K562 (cell line): ENCODE measurements around the gene COL6A1. TPM values are rescaled to one million over a fixed set of nuclear protein-coding genes. Genes with fewer than 3 reads are reported as not detected.

Experiments used
- ATAC-seq: fragments of 200-7000 bp; cut with Tn5 transposase; 3 replicates; pipeline ENCODE4 v1.9.1; 2020; ENCODE audit warnings: moderate library complexity
- BruUV-seq: library from RNA; stranded (reverse); fragments of 400-500 nt; replicated peaks from 2 replicates; lab custom pipeline; 2021; lab: Mats Ljungman, UMichigan
- CTCF ChIA-PET: fragments of 300-600 bp; formaldehyde crosslinking; extraction: SDS; loops from one replicate; lab custom pipeline; 2021; ENCODE audit warnings: low intra/inter-chr PET ratio; lab: Yijun Ruan, JAX
- POLR2A ChIA-PET: fragments of 300-600, 350-650 bp; sonication (Branson Sonifier 250); formaldehyde crosslinking; extraction: SDS; loops from one replicate; lab custom pipeline; 2021; ENCODE audit warnings: antibody characterized with exemption, inconsistent platforms; lab: Yijun Ruan, JAX
- DNase-seq, 4 experiments: peaks; one replicate each; pipeline versions ENCODE4 v3.0.0 to v3.0.0-alpha.2; 2011 to 2018; ENCODE audit warnings: low spot score in 3 of 4, mixed read lengths in 3 of 4; ENCODE audit errors: extremely low read depth in 1 of 4
- FAIRE-seq: peaks from 2 replicates; lab custom pipeline; 2011; peaks lifted over from hg19 to GRCh38; lab: Jason Lieb, UNC
- H2AFZ ChIP-seq: 2 replicates; pipeline ENCODE4 v1.6.0; 2011; ENCODE audit warnings: low read depth, low read length, control low read depth, inconsistent platforms
- H3K27ac ChIP-seq: fragments of 200-600 bp; 3 replicates; pipeline ENCODE4 v1.8.0; 2011; ENCODE audit warnings: low read depth, mild to moderate bottlenecking, control low read depth, inconsistent platforms, low read length, moderate library complexity, mixed read lengths; ENCODE audit errors: extremely low read depth
- H3K27me3 ChIP-seq, 2 experiments: fragments of 300-600 bp in 1 of 2; 2 replicates in 1 of 2; 3 replicates in 1 of 2; pipeline versions ENCODE4 v1.6.0 to v1.8.0; 2011; ENCODE audit warnings: inconsistent platforms in 2 of 2, low read length in 2 of 2, mild to moderate bottlenecking in 1 of 2, mixed read lengths in 1 of 2, moderate library complexity in 1 of 2; ENCODE audit not compliant: control insufficient read depth in 2 of 2, insufficient read depth in 2 of 2
- H3K36me3 ChIP-seq: fragments of 300-600 bp; 3 replicates; pipeline ENCODE4 v1.8.0; 2011; ENCODE audit warnings: mild to moderate bottlenecking, low read length, inconsistent platforms; ENCODE audit not compliant: control insufficient read depth, insufficient read depth
- H3K4me1 ChIP-seq, 2 experiments: fragments of 200-600 bp in 1 of 2; replicated peaks in 1 of 2; 2 replicates in 1 of 2; 3 replicates in 1 of 2; pipeline versions ENCODE4 v1.5.1 to v1.8.0; 2011; ENCODE audit warnings: inconsistent platforms in 2 of 2, low read length in 2 of 2, mild to moderate bottlenecking in 1 of 2, mixed read lengths in 1 of 2, moderate library complexity in 1 of 2; ENCODE audit not compliant: control insufficient read depth in 2 of 2, insufficient read depth in 2 of 2
- H3K4me2 ChIP-seq: 2 replicates; pipeline ENCODE4 v1.6.1; 2011; ENCODE audit warnings: low read length, control low read depth, inconsistent platforms, mixed read lengths; ENCODE audit not compliant: insufficient read depth
- H3K4me3 ChIP-seq: fragments of 200-600 bp; sonication (generic), shearing (Covaris generic); 2 replicates; pipeline ENCODE4 v1.5.1; 2016; ENCODE audit warnings: control low read depth, inconsistent platforms
- H3K79me2 ChIP-seq: fragments of 200-600 bp; 3 replicates; pipeline ENCODE4 v1.8.0; 2011; ENCODE audit warnings: low read length, inconsistent platforms; ENCODE audit not compliant: control insufficient read depth, insufficient read depth
- H3K9ac ChIP-seq, 2 experiments: 2 replicates each; pipeline versions ENCODE4 v1.6.0 to v1.6.1; 2011; ENCODE audit warnings: low read depth in 2 of 2, low read length in 2 of 2, control low read depth in 1 of 2, inconsistent platforms in 1 of 2, mild to moderate bottlenecking in 1 of 2, mixed read lengths in 1 of 2; ENCODE audit not compliant: insufficient read depth in 1 of 2
- H3K9me1 ChIP-seq: one replicate; pipeline ENCODE4 v1.6.0; 2011; ENCODE audit warnings: inconsistent platforms, mild to moderate bottlenecking, low read length, moderate library complexity; ENCODE audit not compliant: control insufficient read depth, insufficient read depth
- H3K9me3 ChIP-seq: replicated peaks from 2 replicates; pipeline ENCODE4 v1.5.1; 2011; ENCODE audit warnings: low read depth, low read length, inconsistent platforms; ENCODE audit not compliant: control insufficient read depth, insufficient read depth
- H4K20me1 ChIP-seq: replicated peaks from 2 replicates; pipeline ENCODE4 v1.6.1; 2011; ENCODE audit warnings: low read length, inconsistent platforms, mixed read lengths; ENCODE audit not compliant: control insufficient read depth, insufficient read depth
- TCF7L2 ChIP-seq: fragments of 150-350 bp; IDR thresholded peaks from 2 replicates; pipeline ENCODE4 v1.6.1; 2016; ENCODE audit warnings: low read depth, mild to moderate bottlenecking, low read length, moderate library complexity
- WGBS: fragments of 100-300 bp; shearing (Covaris generic); methylation state at CpG from one replicate; pipeline ENCODE4 v1.1.6; 2016; ENCODE audit warnings: low coverage, mixed read lengths; ENCODE audit not compliant: insufficient coverage; ENCODE audit errors: missing lambda C conversion rate; 5-methylcytosine and 5-hydroxymethylcytosine counted together
- in situ Hi-C: fragments of 300-500 bp; cut with MboI; formaldehyde crosslinking; loops from 4 replicates; pipeline ENCODE4 v1.15.0; 2018; ENCODE audit warnings: inconsistent platforms, mixed read lengths
- intact Hi-C: fragments of 100-400 bp; cut with micrococcal nuclease; formaldehyde crosslinking; loops from 2 replicates; pipeline ENCODE4 v1.14.2; 2022
- polyA plus RNA-seq, 8 experiments: library from polyadenylated mRNA; depleted of rRNA in 4 of 8; stranded (reverse) in 5 of 8; unstranded in 3 of 8; fragments of >200 nt; fragmentation: Nextera tagmentation in 2 of 8; fragmentation: Illumina TruSeq in 1 of 8; extraction: Ambion mirVana in 2 of 8; extraction: Trizol in 1 of 8; gene quantifications; 2 replicates each; pipeline versions ENCODE4 v1.2.1 to v1.2.3, GENCODE V29; 2011 to 2014; ENCODE audit warnings: inconsistent platforms in 1 of 8, missing spikeins in 1 of 8
- total RNA-seq, 7 experiments: library from RNA; depleted of rRNA in 6 of 7; stranded (reverse); fragments of >200 nt in 6 of 7; fragmentation: Illumina TruSeq in 2 of 7; extraction: Trizol in 2 of 7; gene quantifications; 2 replicates each; pipeline versions ENCODE4 v1.2.1 to v1.2.3, GENCODE V29; 2011 to 2021; ENCODE audit warnings: low replicate concordance in 1 of 7
- TF ChIP-seq, protein P1 (sequence below), 2 experiments: IDR thresholded peaks; 2 replicates each; pipeline ENCODE4 v1.6.1; 2011; ENCODE audit warnings: borderline replicate concordance in 1 of 2, control low read depth in 1 of 2, low read depth in 1 of 2, low read length in 1 of 2, mild to moderate bottlenecking in 1 of 2, mixed read lengths in 1 of 2, moderate library complexity in 1 of 2; ENCODE audit not compliant: insufficient read depth in 1 of 2, insufficient read length in 1 of 2, poor library complexity in 1 of 2, severe bottlenecking in 1 of 2; ENCODE audit errors: extremely low read depth in 1 of 2

Gene COL6A1
- total and polyA plus RNA-seq, 9 of the 15 experiments (the other 6 are each of a cell fraction or from before 2014, with no cell fraction given), result 0.07 to 1.3 (median 0.14) TPM; not detected in 3

DNA sequence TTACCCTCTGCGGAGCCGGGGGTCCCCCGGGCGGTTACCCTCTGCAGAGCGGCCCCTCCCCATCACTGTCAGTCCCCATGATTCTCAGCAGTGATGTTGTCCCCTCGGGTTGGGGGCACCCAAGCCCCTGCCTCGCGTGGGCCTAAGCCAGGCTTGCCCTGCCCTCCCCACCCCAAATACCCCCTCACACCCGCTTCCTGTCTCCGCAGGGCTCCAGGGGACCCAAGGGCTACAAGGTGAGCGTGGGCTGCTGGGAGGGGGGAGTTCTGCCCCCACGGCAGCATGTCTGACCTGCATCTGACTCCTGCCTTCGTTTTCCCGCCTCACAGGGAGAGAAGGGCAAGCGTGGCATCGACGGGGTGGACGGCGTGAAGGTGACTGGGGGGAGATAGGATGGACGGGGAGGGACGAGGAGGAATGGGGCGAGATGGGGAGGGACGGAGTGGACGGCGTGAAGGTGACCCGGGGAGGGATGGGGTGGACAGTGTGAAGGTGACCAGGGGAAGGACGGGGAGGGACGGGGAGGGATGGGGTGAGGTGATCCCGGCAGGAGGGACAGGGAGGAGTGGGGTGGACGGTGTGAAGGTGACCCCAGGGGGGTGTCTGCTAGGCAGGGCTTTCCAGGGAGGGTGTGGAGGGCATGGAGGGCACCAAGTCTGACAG, 8.6 kb downstream of the COL6A1 start:
- no peaks in the 10 kb centered on the region for H3K79me2 ChIP-seq
- H3K4me3 ChIP-seq, result no peak overlapping the region
- BruUV-seq, result no TSS peak
- TF ChIP-seq, protein P1, sequence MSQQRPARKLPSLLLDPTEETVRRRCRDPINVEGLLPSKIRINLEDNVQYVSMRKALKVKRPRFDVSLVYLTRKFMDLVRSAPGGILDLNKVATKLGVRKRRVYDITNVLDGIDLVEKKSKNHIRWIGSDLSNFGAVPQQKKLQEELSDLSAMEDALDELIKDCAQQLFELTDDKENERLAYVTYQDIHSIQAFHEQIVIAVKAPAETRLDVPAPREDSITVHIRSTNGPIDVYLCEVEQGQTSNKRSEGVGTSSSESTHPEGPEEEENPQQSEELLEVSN (IDR thresholded peaks at IDR 0.05; ENCODE audit: borderline replicate concordance in 1 of 2, extremely low read depth in 1 of 2, insufficient read depth in 1 of 2, insufficient read length in 1 of 2, low read depth in 1 of 2, low read length in 1 of 2, poor library complexity in 1 of 2, severe bottlenecking in 1 of 2), result peak in 1 of 2 experiments; percentile 70
- TF ChIP-seq TCF7L2, result no peak
- no peak for FAIRE-seq
- H3K27me3 ChIP-seq, result peaks cover 59 to 84% of the 10 kb centered on the region in 2 experiments
- no peaks in the 10 kb centered on the region for H3K36me3 ChIP-seq
- H3K9me3 ChIP-seq, result no peaks in the 10 kb centered on the region; the same call in 1 of the 2 replicates
- H3K4me1 ChIP-seq, result peaks cover 0 to 61% of the 10 kb centered on the region in 2 experiments; a peak in 2 of 5 replicates
- H4K20me1 ChIP-seq, result peaks cover 14% of the 10 kb centered on the region; the same call in 1 of the 2 replicates
- WGBS, result 7% methylated on average over 19 of the region's 30 CpGs
- in situ Hi-C loops, result no loop called here
- intact Hi-C loops, result no loop called here
- no peaks in the 10 kb centered on the region for H3K9me1 ChIP-seq
- H3K9ac ChIP-seq, result no peak overlapping the region
- ChIA-PET CTCF (no interaction called here), POLR2A (interaction anchor here (0.6 kb wide), 1 partner anchor 16 kb away, joined by 3 read pairs; no protein-coding TSS in a partner anchor)
- no peak overlapping the region for H3K27ac ChIP-seq
- DNase-seq, result no peak
- H3K4me2 ChIP-seq, result no peak overlapping the region
- H2AFZ ChIP-seq, result no peak overlapping the region
- ATAC-seq, result no peak
